GM12801 (cell line): ENCODE results near the gene LAD1.

Experiments used
- CTCF ChIP-seq: IDR thresholded peaks from one replicate; pipeline ENCODE4 v1.5.1; 2011; ENCODE audit warnings: control low read depth; ENCODE audit not compliant: insufficient read length; ENCODE audit errors: extremely low read depth

Gene LAD1

GRCh38 chr1:201391225-201391624, 7.9 kb downstream of the LAD1 start:
- TF ChIP-seq CTCF = no peak

- TF ChIP-seq CTCF = no peak
These were observed 10.1 kb downstream of the LAD1 start for GRCh38 chr1:201389051-201389450.

GRCh38 chr1:201386208-201386607, 12.9 kb downstream of the LAD1 start:
- no peak for TF ChIP-seq CTCF

GRCh38 chr1:201385299-201385891, 13.7 kb downstream of the LAD1 start:
- TF ChIP-seq CTCF = peak; percentile 79

- no peak for TF ChIP-seq CTCF
These were observed 14.7 kb downstream of the LAD1 start for GRCh38 chr1:201384406-201384782.

GRCh38 chr1:201383647-201384405, 15.3 kb downstream of the LAD1 start:
- no peak for TF ChIP-seq CTCF

- no peak for TF ChIP-seq CTCF
These were observed 18.0 kb downstream of the LAD1 start for GRCh38 chr1:201381130-201381529.
